ENCODE data around the gene PIAS1. TPM values are rescaled to one million over a fixed set of nuclear protein-coding genes. Genes with fewer than 3 reads are reported as not detected.

The PIAS1 gene
- total RNA-seq, 4 donors from 2014 or later = 61.8 to 106 (median 86.3) TPM

GRCh38 chr15:68053001-68053400 lies 1.1 kb upstream of the PIAS1 start:
- no peaks in the 10 kb centered on the region for H3K9me3 ChIP-seq
- peaks cover 0 to 32% (median 17%) of the 10 kb centered on the region in 4 donors for H3K4me1 ChIP-seq
- H3K27me3 ChIP-seq = no peaks in the 10 kb centered on the region
- no peaks in the 10 kb centered on the region for H3K36me3 ChIP-seq
- no peak for DNase-seq (ENCODE audit: low spot score in 2 of 2)
- no peak overlapping the region for H3K4me3 ChIP-seq
- no peak overlapping the region for H3K27ac ChIP-seq
- 84 to 86% methylated on average over 6 of the region's 6 CpGs for WGBS, 2 donors
- TF ChIP-seq CTCF (IDR thresholded peaks at IDR 0.05) (no peak), POLR2A (IDR thresholded peaks at IDR 0.05) (no peak), EP300 (IDR thresholded peaks at IDR 0.05) (no peak)

- peak overlapping the region; percentile 72 to 98 (median 91) for H3K4me3 ChIP-seq
- no peaks in the 10 kb centered on the region for H3K36me3 ChIP-seq
- 1 to 2% methylated on average over 18 to 33 of the region's 33 CpGs for WGBS, 2 donors
- H3K4me1 ChIP-seq = peaks cover 0 to 40% (median 21%) of the 10 kb centered on the region in 4 donors
- peak overlapping the region; percentile 86 to 94 (median 93) for H3K27ac ChIP-seq
- DNase-seq (ENCODE audit: low spot score in 2 of 2) = peak; percentile 27 to 36
- TF ChIP-seq POLR2A (IDR thresholded peaks at IDR 0.05) = no peak
- TF ChIP-seq CTCF (IDR thresholded peaks at IDR 0.05) = no peak
- no peak for TF ChIP-seq EP300 (IDR thresholded peaks at IDR 0.05)
- H3K27me3 ChIP-seq = no peaks in the 10 kb centered on the region
- H3K9me3 ChIP-seq = no peaks in the 10 kb centered on the region
Observed at GRCh38 chr15:68054628-68055223, 611 bp downstream of the PIAS1 start.

- peak overlapping the region; percentile 72 to 98 (median 91) for H3K4me3 ChIP-seq
- DNase-seq (ENCODE audit: low spot score in 2 of 2) = peak in 1 of 2 donors; percentile 48
- 1% methylated on average over 15 of the region's 15 CpGs for WGBS, 2 donors
- no peaks in the 10 kb centered on the region for H3K9me3 ChIP-seq
- peaks cover 0 to 40% (median 21%) of the 10 kb centered on the region in 4 donors for H3K4me1 ChIP-seq
- no peaks in the 10 kb centered on the region for H3K27me3 ChIP-seq
- no peaks in the 10 kb centered on the region for H3K36me3 ChIP-seq
- TF ChIP-seq POLR2A (IDR thresholded peaks at IDR 0.05) (peak in 1 of 2 donors; percentile 12), CTCF (IDR thresholded peaks at IDR 0.05) (no peak), EP300 (IDR thresholded peaks at IDR 0.05) (peak in 1 of 2 donors; percentile 35)
- peak overlapping the region; percentile 86 to 94 (median 93) for H3K27ac ChIP-seq
Observed at GRCh38 chr15:68055224-68055705, 1.1 kb downstream of the PIAS1 start.

DNA sequence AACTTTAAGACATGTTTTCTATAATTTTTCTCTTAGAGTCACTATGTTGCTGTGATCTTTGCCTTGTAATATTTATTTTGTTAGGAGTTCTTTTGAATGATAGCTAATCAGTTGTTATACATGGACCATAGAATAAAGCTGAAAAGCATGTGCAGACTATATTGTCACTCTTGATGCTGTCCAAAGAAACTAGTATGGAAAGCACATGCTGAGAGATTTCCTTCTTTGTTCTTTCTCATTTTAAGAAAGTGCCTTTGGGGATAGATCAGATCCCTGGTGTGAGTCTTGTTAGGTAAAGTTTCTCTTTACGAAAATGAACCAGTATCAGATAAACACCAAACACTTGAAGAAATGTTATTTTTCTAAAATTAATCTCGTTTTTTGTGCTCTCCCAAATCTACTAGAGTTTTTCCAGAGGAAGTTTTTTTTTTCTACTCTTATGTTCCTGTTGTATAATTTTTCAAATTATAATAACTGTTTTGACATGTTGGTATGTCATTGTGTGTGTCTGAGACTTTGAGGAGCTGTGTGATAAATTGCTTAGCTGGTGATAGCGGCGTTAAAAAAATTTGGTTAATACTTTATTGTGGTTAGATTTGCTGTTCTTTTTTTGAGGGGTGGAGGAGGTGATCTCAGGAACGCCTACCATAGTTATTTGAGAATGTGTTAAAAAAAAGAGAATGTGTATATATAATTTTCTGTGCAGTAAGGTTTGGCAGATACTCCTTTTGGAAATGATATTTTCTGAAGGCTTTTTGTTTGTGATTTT lies 2.2 kb downstream of the PIAS1 start:
- Histone ChIP-seq H3K36me3 (no peaks in the 10 kb centered on the region), H3K4me3 (peak overlapping the region in 3 of 4 donors; percentile 72 to 98 (median 88)), H3K9me3 (no peaks in the 10 kb centered on the region), H3K27me3 (no peaks in the 10 kb centered on the region), H3K27ac (peak overlapping the region in 2 of 4 donors; percentile 93), H3K4me1 (peaks cover 0 to 43% (median 23%) of the 10 kb centered on the region in 4 donors)
- 36 to 39% methylated on average over 5 of the region's 5 CpGs for WGBS, 2 donors
- TF ChIP-seq CTCF (IDR thresholded peaks at IDR 0.05) (no peak), POLR2A (IDR thresholded peaks at IDR 0.05) (no peak), EP300 (IDR thresholded peaks at IDR 0.05) (no peak)
- no peak for DNase-seq (ENCODE audit: low spot score in 2 of 2)

DNA sequence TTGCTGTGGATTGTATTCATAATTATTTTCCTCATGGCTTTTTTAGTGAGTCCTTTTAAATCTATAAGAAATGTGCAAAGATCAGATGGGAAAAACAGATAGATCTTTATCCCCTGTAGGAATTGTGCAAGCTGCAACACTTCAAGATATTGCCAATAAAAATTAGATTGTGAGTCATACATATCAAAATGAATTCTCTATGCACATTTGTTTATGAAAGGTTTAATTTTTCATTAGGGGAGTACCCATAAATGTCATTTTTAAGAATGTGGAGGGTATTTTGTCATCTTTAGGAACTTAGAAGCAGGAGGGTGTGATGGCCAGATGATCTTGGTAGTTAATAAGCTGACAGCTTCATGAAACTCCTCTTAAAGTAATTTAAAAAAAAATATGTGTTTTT lies 2.9 kb downstream of the PIAS1 start:
- Histone ChIP-seq H3K9me3 (no peaks in the 10 kb centered on the region), H3K4me3 (peak overlapping the region in 1 of 4 donors; percentile 72), H3K27ac (no peak overlapping the region), H3K36me3 (no peaks in the 10 kb centered on the region), H3K27me3 (no peaks in the 10 kb centered on the region), H3K4me1 (peaks cover 0 to 49% (median 26%) of the 10 kb centered on the region in 4 donors)
- no peak for DNase-seq (ENCODE audit: low spot score in 2 of 2)
- TF ChIP-seq EP300 (IDR thresholded peaks at IDR 0.05) (no peak), POLR2A (IDR thresholded peaks at IDR 0.05) (no peak), CTCF (IDR thresholded peaks at IDR 0.05) (no peak)

Measured in tibial nerve (tissue), 4 donors.